DOHH2 (cell line): ENCODE measurements around the gene ASPM.

ENCODE experiments used
- EZH2phosphoT487 ChIP-seq: fragments of 200-600 bp; sonication (generic); IDR thresholded peaks from 2 replicates; pipeline ENCODE4 v1.6.1; 2017; ENCODE audit warnings: borderline replicate concordance, mild to moderate bottlenecking, antibody characterized with exemption, low read length, moderate library complexity, mixed read lengths
- TF ChIP-seq, protein P1 (sequence below): fragments of 200-600 bp; sonication (generic); IDR thresholded peaks from one replicate; pipeline ENCODE4 v1.5.1; 2014; ENCODE audit warnings: antibody characterized with exemption, mild to moderate bottlenecking, low read depth, low read length; ENCODE audit not compliant: poor library complexity, severe bottlenecking

DNA sequence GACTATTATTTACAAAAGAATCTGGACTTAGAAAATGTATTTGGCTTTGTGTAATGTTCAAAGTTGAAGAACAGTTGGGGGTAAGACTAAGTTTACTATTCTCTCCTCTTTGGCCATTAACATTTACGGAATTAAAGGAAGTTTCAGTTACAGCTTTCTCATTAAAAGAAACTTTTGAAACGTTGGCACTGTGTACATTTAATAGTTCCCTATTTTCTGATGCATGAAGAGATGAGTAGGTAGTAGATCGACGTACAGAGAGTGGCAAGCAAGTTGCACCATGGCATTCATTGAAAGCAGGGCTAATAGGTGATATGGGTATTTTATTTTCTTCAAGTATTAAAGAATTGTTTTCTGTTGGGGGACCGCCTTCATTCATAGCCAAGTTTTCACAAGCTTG, 3.2 kb downstream of the ASPM start:
- TF ChIP-seq, protein P1, sequence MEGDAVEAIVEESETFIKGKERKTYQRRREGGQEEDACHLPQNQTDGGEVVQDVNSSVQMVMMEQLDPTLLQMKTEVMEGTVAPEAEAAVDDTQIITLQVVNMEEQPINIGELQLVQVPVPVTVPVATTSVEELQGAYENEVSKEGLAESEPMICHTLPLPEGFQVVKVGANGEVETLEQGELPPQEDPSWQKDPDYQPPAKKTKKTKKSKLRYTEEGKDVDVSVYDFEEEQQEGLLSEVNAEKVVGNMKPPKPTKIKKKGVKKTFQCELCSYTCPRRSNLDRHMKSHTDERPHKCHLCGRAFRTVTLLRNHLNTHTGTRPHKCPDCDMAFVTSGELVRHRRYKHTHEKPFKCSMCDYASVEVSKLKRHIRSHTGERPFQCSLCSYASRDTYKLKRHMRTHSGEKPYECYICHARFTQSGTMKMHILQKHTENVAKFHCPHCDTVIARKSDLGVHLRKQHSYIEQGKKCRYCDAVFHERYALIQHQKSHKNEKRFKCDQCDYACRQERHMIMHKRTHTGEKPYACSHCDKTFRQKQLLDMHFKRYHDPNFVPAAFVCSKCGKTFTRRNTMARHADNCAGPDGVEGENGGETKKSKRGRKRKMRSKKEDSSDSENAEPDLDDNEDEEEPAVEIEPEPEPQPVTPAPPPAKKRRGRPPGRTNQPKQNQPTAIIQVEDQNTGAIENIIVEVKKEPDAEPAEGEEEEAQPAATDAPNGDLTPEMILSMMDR, result no peak
- no peak for TF ChIP-seq EZH2phosphoT487
